NCI-H2227 (cell line): ENCODE measurements around the gene WWC1.

ENCODE experiments used
- DNase-seq: peaks from one replicate; lab custom pipeline; 2025; ENCODE audit not compliant: unreplicated experiment; lab: John Stamatoyannopoulos, UW

WWC1 gene

DNA sequence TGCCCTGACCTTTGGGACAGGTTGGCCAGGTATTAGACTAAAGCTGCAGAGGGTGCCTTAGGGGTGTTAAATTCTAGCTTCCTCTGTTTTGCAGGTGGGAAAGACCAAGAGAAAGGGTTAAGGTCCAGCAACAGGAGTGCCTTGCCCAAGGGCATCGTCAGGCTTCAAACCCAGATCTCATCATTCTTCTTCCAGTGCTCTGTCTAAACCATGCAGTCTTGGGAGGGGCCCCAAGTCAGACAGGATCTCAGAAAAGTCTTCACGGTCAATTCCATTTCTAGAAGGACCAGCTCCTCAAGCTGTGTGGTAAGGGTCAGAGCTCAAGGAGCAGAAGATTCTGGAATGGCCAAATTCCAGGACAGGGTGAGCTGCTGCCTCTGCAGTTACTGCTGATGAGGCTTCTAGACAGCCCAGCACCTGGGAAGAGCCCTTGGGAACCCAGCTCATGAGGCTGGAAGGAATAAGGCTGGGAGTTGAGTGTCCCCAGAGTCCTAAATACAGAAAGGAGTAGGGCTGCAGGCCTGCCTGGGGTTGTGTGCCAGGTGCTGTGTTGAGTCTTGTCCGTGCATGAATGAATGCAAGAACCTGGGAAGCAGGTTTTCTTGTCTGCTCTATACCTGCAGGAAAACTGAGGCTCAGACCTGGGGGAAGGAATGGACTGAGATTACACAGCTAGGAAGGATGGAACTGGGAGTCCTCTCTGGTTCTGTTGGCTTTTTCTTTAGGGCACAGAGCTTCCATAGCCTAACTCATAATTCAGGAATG is 69.3 kb downstream of the WWC1 start:
- no peak for DNase-seq

GRCh38 chr5:168362097-168362885 is 70.8 kb downstream of the WWC1 start:
- no peak for DNase-seq

DNA sequence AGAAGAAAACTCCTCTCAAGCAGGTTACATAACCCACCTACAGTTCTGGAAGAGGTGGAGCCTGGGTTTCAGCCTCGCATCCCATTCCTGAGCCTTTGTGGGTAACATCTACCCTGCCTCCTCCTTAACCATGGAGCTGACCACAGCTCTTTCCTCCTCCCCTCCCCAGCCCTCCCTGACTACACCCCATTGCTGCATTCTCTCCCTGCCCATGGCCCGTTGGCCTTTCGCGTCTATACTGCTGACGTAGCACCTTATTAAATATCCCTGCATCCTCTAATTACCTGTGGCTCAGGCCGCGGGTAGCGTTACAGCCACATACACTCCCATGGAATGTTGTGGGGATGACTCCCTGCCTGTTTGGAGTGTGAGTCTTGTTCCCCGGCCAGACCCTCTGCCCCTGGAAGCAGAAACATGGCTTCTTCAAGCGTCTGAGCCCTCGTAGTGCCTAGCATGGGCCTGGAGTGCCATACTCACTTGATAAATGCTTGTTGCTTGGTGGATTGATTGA is 72.8 kb downstream of the WWC1 start:
- no peak for DNase-seq

- no peak for DNase-seq
Measured at GRCh38 chr5:168364750-168365550, 73.5 kb downstream of the WWC1 start.

DNA sequence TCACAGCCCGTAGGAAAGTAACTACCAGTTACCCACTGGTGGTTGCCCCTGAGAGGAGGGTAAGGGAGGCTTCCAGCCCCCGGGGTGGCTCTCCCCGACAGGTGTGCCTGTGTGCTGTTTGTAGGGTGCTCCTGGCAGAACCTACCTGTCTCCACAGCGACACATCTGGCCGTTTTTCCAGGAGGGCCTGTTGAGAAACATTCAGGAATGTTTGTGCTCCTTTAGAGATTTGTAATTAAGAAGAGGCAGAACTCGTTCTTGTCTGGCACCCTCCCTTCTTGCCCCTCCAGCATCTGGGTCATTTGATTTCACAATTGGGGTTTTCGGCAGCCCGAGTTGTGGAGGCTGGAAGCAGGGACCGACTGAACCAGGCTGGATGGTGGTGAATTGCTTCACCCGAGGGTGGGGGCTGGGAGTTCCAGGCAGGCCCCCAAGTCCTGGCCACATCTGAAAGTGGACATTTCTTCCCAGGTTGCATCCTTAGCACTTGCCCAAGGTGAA is 74.2 kb downstream of the WWC1 start:
- no peak for DNase-seq

DNA sequence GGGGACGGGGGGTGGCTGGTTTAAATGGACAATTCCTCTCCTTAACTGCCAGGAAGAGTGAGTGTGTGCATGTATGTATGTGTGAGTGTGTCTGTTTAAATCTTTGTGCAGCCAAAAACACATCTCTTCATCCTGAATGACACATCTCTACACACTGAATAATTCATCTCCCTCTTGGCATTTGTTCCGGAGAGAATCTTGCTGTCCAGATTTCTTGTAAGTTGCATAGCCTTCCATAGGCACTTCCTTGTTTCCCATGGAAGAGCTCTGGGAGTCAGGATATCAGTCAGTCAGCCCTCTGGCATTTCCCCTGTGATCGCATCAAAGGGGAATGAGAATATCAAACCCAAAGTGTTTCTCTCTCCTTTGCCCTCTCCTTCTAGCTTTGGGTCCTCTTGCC is 74.7 kb downstream of the WWC1 start:
- no peak for DNase-seq

- DNase-seq = no peak
Measured at GRCh38 chr5:168368854-168369253, 77.4 kb downstream of the WWC1 start.

- DNase-seq = no peak
Measured at GRCh38 chr5:168370831-168371230, 79.4 kb downstream of the WWC1 start.

DNA sequence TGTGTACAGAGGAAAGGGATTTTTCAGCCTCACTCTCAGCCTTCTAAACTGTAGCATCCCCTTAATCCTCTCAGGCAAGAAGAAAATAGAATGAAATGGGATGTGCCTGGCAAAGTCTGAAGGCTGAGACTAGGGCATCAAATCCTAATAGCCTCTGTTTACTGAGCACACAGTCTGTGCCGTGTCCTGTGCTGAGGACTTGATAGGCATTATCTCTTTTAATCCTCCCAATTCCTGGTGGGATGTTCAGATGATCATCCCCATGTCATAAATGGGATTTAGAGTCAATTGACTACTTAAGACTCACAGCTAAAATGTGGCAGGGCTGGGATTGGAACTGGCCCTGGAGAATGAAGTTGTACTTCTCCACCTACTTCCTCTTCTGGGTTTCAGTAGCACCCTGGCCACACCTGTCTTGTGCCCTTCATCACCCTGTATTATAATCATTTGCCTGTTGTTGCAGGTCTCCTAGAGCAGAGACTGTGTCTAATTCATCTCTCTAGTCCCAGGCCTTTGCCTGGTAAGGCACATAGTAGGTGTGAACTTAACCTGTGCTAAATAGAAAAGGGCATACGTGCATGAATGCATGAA is 81.0 kb downstream of the WWC1 start:
- DNase-seq = no peak

DNA sequence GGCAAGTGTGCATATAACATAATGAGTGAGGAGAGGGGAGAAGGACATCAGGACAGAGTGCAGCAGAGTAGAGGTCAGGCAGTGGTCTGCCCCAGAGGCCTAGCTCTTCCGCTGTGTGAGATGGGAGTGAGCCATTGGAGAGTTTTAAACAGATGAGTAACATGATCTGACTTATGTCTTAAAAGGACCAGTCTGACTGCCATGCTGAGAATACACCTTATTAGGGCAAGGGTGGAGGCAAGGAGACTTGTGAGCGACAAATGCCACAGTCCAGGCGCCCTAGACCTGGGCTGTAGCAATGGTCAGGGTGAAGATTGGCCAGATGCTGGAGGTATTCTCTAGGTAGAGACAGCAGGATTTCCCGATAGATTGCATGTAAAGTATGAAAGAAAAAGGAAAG is 83.1 kb downstream of the WWC1 start:
- DNase-seq = no peak

DNA sequence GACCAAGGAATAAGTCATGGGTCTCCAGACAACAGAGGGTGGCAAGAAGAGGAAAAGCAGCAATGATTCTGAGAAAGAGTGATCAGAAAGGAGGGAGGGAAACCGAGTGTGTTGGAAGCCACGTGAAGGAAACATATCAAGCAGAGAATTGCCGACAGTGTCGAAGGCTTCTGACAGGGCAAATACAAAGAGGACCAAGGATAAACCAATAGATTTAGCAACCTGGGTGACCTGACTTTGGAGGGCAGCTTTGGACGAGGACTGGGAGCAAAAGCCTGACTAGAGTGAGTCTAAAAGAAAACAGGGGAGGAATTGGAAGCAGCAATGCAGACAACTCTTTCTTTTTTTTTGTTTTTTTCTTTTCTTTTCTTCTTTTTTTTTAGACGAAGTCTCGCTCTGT is 83.8 kb downstream of the WWC1 start:
- DNase-seq = no peak

GRCh38 chr5:168377525-168377924 is 86.1 kb downstream of the WWC1 start:
- DNase-seq = no peak

GRCh38 chr5:168378741-168379140 is 87.3 kb downstream of the WWC1 start:
- DNase-seq = no peak

- DNase-seq = no peak
Measured at GRCh38 chr5:168382421-168382820, 91.0 kb downstream of the WWC1 start.

DNA sequence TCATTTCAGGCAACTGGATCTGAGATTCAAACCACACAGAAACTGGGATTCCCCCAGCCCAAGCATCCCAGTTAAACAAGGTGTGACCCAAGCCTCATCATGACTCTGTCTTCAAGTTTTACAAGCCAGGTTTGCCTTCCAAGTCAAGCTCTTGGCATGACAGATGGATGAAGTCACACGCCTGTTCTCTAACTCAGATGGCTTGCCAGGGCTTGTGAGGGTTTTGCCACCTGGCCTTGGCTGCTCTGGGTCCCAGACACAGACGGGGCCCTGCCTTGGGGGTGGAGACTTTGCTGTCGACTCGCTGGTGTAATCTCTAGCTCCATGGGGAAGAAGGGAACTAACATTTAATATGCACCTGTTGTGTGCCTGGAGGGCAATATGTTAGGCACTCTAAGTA is 99.0 kb downstream of the WWC1 start:
- no peak for DNase-seq

DNA sequence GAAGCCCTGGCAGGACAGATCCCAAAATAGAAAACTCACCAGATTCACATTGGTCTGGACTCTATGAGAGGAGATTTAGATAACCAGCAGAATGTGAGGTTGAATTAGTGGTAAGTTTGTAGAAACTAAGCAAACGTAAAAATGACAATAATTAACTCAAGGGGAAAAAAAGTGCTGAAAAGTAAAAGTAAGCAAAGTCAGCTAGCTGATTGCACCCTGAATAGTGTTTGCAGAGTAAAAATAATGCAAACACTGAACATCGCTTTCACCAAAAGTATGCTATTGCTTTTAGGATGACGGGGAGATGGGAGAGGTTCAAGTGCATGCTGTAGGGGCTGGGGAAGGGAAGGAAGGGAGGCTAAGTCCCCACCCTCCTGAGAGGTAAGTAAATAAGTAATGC is 102.3 kb downstream of the WWC1 start:
- no peak for DNase-seq

DNA sequence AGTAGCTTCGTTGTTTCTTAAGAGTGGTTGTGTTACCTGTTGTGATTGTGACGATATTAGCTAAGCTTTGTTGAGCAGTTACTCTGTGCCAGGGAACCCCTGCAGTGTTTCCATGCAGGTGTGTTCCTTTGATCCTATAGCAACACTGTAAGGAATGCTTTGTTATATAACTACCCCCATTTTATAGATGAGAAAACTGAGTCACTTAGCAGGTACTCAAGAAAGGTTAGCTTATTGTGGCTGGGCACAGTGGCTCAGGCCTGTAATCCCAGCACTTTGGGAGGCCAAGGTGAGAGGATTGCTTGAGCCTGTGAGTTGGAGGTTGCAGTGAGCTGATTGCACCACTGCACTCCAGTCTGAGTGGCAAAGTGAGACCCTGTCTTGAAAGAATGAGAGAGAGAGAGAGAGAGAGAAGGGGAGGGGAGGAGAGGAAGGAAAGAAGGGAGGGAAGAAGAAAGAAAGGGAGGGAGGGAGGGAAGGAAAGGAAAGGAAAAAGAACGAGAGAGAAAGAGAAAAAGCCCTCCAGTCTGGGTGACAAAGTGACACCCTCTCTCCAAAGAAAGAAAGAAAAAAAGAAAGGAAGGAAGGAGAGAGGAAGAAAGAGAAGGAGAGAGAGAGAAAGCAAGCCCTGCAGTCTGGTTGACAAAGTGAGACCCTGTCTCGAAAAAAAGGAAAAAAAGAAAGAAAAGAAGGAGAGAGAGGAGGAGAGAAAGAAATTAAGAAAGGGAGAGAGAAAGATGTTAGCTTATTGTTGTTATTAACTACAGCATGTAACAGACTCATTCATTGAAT is 109.2 kb downstream of the WWC1 start:
- no peak for DNase-seq

- no peak for DNase-seq
Measured at GRCh38 chr5:168401226-168401625, 109.8 kb downstream of the WWC1 start.

DNA sequence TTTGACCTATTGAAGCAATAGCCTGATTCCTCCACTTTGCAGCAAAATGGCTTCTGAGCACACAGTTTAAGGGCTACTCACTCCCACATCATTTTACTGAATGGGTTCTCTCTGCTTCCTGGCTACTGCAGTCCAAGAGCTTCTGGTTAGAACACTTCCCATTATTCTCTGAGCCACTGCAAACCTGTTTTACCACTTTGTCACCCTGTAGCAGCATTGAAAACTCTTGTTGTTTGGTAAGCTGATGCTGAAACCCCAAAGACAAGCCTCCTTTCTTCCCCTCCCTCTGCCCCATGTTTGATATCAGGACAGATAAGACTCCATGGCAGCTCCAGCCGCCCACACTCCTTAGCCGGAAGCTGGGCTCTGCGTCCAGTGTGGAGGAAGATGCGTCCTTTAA is 110.4 kb downstream of the WWC1 start:
- DNase-seq = no peak

DNA sequence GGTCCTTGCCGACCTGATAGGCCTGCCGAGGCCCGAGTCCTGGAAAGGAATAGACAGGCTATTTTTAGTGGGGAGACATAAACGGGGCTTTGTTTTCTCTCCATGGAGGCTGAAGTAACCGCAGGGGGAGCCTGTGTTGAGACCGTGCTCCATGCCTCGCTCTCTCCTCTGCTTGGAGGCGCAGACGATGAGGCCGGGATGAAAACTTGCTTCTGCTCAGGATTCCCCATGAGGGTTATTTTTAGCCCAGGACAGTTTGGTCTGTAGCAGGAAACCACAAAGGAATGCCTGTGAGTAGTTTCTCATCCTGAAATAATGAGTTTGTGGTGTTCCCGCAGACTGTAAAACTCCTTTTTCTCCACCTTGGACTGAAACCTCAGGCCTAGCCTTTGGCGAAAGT is 112.9 kb downstream of the WWC1 start:
- no peak for DNase-seq
